ENCODE results near the gene PCSK5. TPM values are rescaled to one million over a fixed set of nuclear protein-coding genes. Genes with fewer than 3 reads are reported as not detected.

The PCSK5 gene
- total RNA-seq, 2 experiments from 2014 or later: 3.0 to 3.1 TPM

GRCh38 chr9:76085596-76085995 lies 195.1 kb downstream of the PCSK5 start:
- Mint-ChIP-seq H3K36me3 (ENCODE audit: low read depth) (peaks cover 4% of the 10 kb centered on the region), H3K27me3 (no peaks in the 10 kb centered on the region), H3K4me3 (no peak overlapping the region), H3K27ac (no peak overlapping the region), H3K9me3 (ENCODE audit: low read depth) (no peaks in the 10 kb centered on the region), H3K4me1 (no peaks in the 10 kb centered on the region)
- ChIA-PET CTCF (no interaction called here), POLR2A (no interaction called here)
- intact Hi-C loops (cut with DNase I, micrococcal nuclease): no loop called here
- no peak for ATAC-seq
- no peak for DNase-seq

GRCh38 chr9:76086539-76086938 lies 196.1 kb downstream of the PCSK5 start:
- CTCF ChIA-PET: no interaction called here
- no peaks in the 10 kb centered on the region for H3K4me1 Mint-ChIP-seq

GRCh38 chr9:76087976-76088375 lies 197.5 kb downstream of the PCSK5 start:
- Mint-ChIP-seq H3K9me3 (ENCODE audit: low read depth) (no peaks in the 10 kb centered on the region), H3K27ac (no peak overlapping the region), H3K4me1 (no peaks in the 10 kb centered on the region), H3K36me3 (ENCODE audit: low read depth) (peaks cover 5% of the 10 kb centered on the region), H3K4me3 (no peak overlapping the region), H3K27me3 (no peaks in the 10 kb centered on the region)
- DNase-seq (no peak), ATAC-seq (no peak)
- POLR2A ChIA-PET: no interaction called here
- CTCF ChIA-PET: interaction anchor here (0.5 to 0.9 kb wide), 3 partner anchors 198 to 372 kb away, joined by 3 to 4 read pairs (median 3); partner anchors contain the start of gene PCSK5
- intact Hi-C loops (cut with DNase I, micrococcal nuclease): no loop called here

More at GRCh38 chr9:76086539-76086938, 196.1 kb downstream of the PCSK5 start:
- no peak for DNase-seq
- no peak overlapping the region for H3K4me3 Mint-ChIP-seq
- no peak for ATAC-seq
- POLR2A ChIA-PET: no interaction called here
- H3K27me3 Mint-ChIP-seq: no peaks in the 10 kb centered on the region
- intact Hi-C loops (cut with DNase I, micrococcal nuclease): no loop called here
- no peak overlapping the region for H3K27ac Mint-ChIP-seq
- peaks cover 4% of the 10 kb centered on the region for H3K36me3 Mint-ChIP-seq (ENCODE audit: low read depth)
- H3K9me3 Mint-ChIP-seq (ENCODE audit: low read depth): no peaks in the 10 kb centered on the region

GRCh38 chr9:76090330-76090729 lies 199.9 kb downstream of the PCSK5 start:
- peaks cover 4% of the 10 kb centered on the region for H3K36me3 Mint-ChIP-seq (ENCODE audit: low read depth)
- intact Hi-C loops (cut with DNase I, micrococcal nuclease): no loop called here
- ChIA-PET POLR2A (no interaction called here), CTCF (interaction anchor here (1.0 to 1.2 kb wide), 2 partner anchors 24 to 30 kb away, joined by 3 read pairs; no protein-coding TSS in a partner anchor)
- H3K27me3 Mint-ChIP-seq: no peaks in the 10 kb centered on the region
- H3K4me1 Mint-ChIP-seq: no peaks in the 10 kb centered on the region
- H3K9me3 Mint-ChIP-seq (ENCODE audit: low read depth): no peaks in the 10 kb centered on the region
- H3K27ac Mint-ChIP-seq: no peak overlapping the region
- H3K4me3 Mint-ChIP-seq: no peak overlapping the region
- DNase-seq (no peak), ATAC-seq (no peak)

GRCh38 chr9:76090909-76091308 lies 200.4 kb downstream of the PCSK5 start:
- no peaks in the 10 kb centered on the region for H3K4me1 Mint-ChIP-seq
- ATAC-seq (no peak), DNase-seq (no peak)
- no peaks in the 10 kb centered on the region for H3K9me3 Mint-ChIP-seq (ENCODE audit: low read depth)
- peaks cover 4% of the 10 kb centered on the region for H3K36me3 Mint-ChIP-seq (ENCODE audit: low read depth)
- POLR2A ChIA-PET: no interaction called here
- H3K27me3 Mint-ChIP-seq: no peaks in the 10 kb centered on the region
- H3K4me3 Mint-ChIP-seq: no peak overlapping the region
- CTCF ChIA-PET: interaction anchor here (1.0 to 1.2 kb wide), 2 partner anchors 24 to 30 kb away, joined by 3 read pairs; no protein-coding TSS in a partner anchor
- intact Hi-C loops (cut with DNase I, micrococcal nuclease): no loop called here
- no peak overlapping the region for H3K27ac Mint-ChIP-seq

- Mint-ChIP-seq H3K27ac (no peak overlapping the region), H3K4me3 (no peak overlapping the region), H3K27me3 (no peaks in the 10 kb centered on the region), H3K9me3 (ENCODE audit: low read depth) (no peaks in the 10 kb centered on the region), H3K4me1 (no peaks in the 10 kb centered on the region), H3K36me3 (ENCODE audit: low read depth) (peaks cover 5% of the 10 kb centered on the region)
- ChIA-PET POLR2A (no interaction called here), CTCF (interaction anchor here (0.8 kb wide), 1 partner anchor 113 kb away, joined by 4 read pairs; no protein-coding TSS in a partner anchor)
- DNase-seq (no peak), ATAC-seq (no peak)
- intact Hi-C loops (cut with DNase I, micrococcal nuclease): no loop called here
These were observed 202.1 kb downstream of the PCSK5 start for GRCh38 chr9:76092572-76092971.

GRCh38 chr9:76095585-76095984 lies 205.1 kb downstream of the PCSK5 start:
- Mint-ChIP-seq H3K4me1 (peaks cover 6% of the 10 kb centered on the region), H3K36me3 (ENCODE audit: low read depth) (peaks cover 7% of the 10 kb centered on the region), H3K27me3 (no peaks in the 10 kb centered on the region), H3K9me3 (ENCODE audit: low read depth) (no peaks in the 10 kb centered on the region), H3K27ac (no peak overlapping the region), H3K4me3 (no peak overlapping the region)
- intact Hi-C loops (cut with DNase I, micrococcal nuclease): loop anchor here in 1 of 2 experiments (5.0 kb wide), 1 partner anchor 42 kb away; no protein-coding TSS in a partner anchor
- ChIA-PET POLR2A (no interaction called here), CTCF (no interaction called here)
- ATAC-seq (no peak), DNase-seq (no peak)

- no peak overlapping the region for H3K27ac Mint-ChIP-seq
- H3K36me3 Mint-ChIP-seq (ENCODE audit: low read depth): peaks cover 9% of the 10 kb centered on the region
- ATAC-seq: no peak
- ChIA-PET POLR2A (no interaction called here), CTCF (interaction anchor here (1.0 kb wide), 1 partner anchor 219 kb away, joined by 3 read pairs; no protein-coding TSS in a partner anchor)
- H3K4me3 Mint-ChIP-seq: no peak overlapping the region
- DNase-seq: no peak
- H3K27me3 Mint-ChIP-seq: no peaks in the 10 kb centered on the region
- intact Hi-C loops (cut with DNase I, micrococcal nuclease): loop anchor here in 1 of 2 experiments (5.0 kb wide), 1 partner anchor 38 kb away; no protein-coding TSS in a partner anchor
- peaks cover 15% of the 10 kb centered on the region for H3K4me1 Mint-ChIP-seq
- no peaks in the 10 kb centered on the region for H3K9me3 Mint-ChIP-seq (ENCODE audit: low read depth)
These were observed 209.0 kb downstream of the PCSK5 start for GRCh38 chr9:76099516-76099915.

GRCh38 chr9:76101075-76101474 lies 210.6 kb downstream of the PCSK5 start:
- Mint-ChIP-seq H3K9me3 (ENCODE audit: low read depth) (no peaks in the 10 kb centered on the region), H3K36me3 (ENCODE audit: low read depth) (peaks cover 9% of the 10 kb centered on the region), H3K27me3 (no peaks in the 10 kb centered on the region), H3K27ac (no peak overlapping the region), H3K4me1 (peaks cover 15% of the 10 kb centered on the region), H3K4me3 (no peak overlapping the region)
- ATAC-seq (no peak), DNase-seq (no peak)
- intact Hi-C loops (cut with DNase I, micrococcal nuclease): no loop called here
- ChIA-PET CTCF (interaction anchor here (3.1 kb wide), 1 partner anchor 11 kb away, joined by 13 read pairs; no protein-coding TSS in a partner anchor), POLR2A (no interaction called here)

- ChIA-PET POLR2A (no interaction called here), CTCF (interaction anchor here (0.7 to 3.1 kb wide), 2 partner anchors 10 to 46 kb away, joined by 3 to 13 read pairs; no protein-coding TSS in a partner anchor)
- Mint-ChIP-seq H3K27me3 (no peaks in the 10 kb centered on the region), H3K36me3 (ENCODE audit: low read depth) (peaks cover 9% of the 10 kb centered on the region), H3K27ac (no peak overlapping the region), H3K9me3 (ENCODE audit: low read depth) (no peaks in the 10 kb centered on the region), H3K4me3 (no peak overlapping the region), H3K4me1 (peaks cover 15% of the 10 kb centered on the region)
- intact Hi-C loops (cut with DNase I, micrococcal nuclease): no loop called here
- DNase-seq (no peak), ATAC-seq (no peak)
These were observed 211.0 kb downstream of the PCSK5 start for GRCh38 chr9:76101491-76101890.

GRCh38 chr9:76101947-76102346 lies 211.5 kb downstream of the PCSK5 start:
- no peak for ATAC-seq
- no peak overlapping the region for H3K27ac Mint-ChIP-seq
- H3K36me3 Mint-ChIP-seq (ENCODE audit: low read depth): peaks cover 9% of the 10 kb centered on the region
- no peaks in the 10 kb centered on the region for H3K9me3 Mint-ChIP-seq (ENCODE audit: low read depth)
- intact Hi-C loops (cut with DNase I, micrococcal nuclease): no loop called here
- POLR2A ChIA-PET: no interaction called here
- DNase-seq: no peak
- H3K4me3 Mint-ChIP-seq: no peak overlapping the region
- CTCF ChIA-PET: interaction anchor here (0.7 to 3.1 kb wide), 2 partner anchors 10 to 46 kb away, joined by 3 to 13 read pairs; no protein-coding TSS in a partner anchor
- H3K27me3 Mint-ChIP-seq: no peaks in the 10 kb centered on the region
- peaks cover 15% of the 10 kb centered on the region for H3K4me1 Mint-ChIP-seq

- H3K4me3 Mint-ChIP-seq: no peak overlapping the region
- intact Hi-C loops (cut with DNase I, micrococcal nuclease): no loop called here
- peaks cover 5% of the 10 kb centered on the region for H3K36me3 Mint-ChIP-seq (ENCODE audit: low read depth)
- ChIA-PET CTCF (interaction anchor here (1.2 kb wide), 1 partner anchor 91 kb away, joined by 4 read pairs; no protein-coding TSS in a partner anchor), POLR2A (no interaction called here)
- DNase-seq (no peak), ATAC-seq (no peak)
- H3K4me1 Mint-ChIP-seq: peaks cover 15% of the 10 kb centered on the region
- H3K9me3 Mint-ChIP-seq (ENCODE audit: low read depth): no peaks in the 10 kb centered on the region
- H3K27me3 Mint-ChIP-seq: no peaks in the 10 kb centered on the region
- H3K27ac Mint-ChIP-seq: no peak overlapping the region
These were observed 213.2 kb downstream of the PCSK5 start for GRCh38 chr9:76103531-76104315.

Measured in activated CD4-positive, alpha-beta T cell treated with anti-CD3 and anti-CD28 coated beads for 36 hours (primary cell).